ENCODE results near the gene KDM8.
"Not testable (repeated sequence)": the region's sequence is repeated elsewhere in the genome, so short reads cannot be mapped to it uniquely, and the experiment has no call there.

The KDM8 gene

GRCh38 chr16:27245276-27246172, 42.2 kb downstream of the KDM8 start:
- CTCF ChIA-PET, result interaction anchor here (3.8 to 5.4 kb wide), 2 partner anchors 11 to 123 kb away, joined by 38 to 42 read pairs; no protein-coding TSS in a partner anchor
- no peak for TF ChIP-seq CTCF (IDR thresholded peaks at IDR 0.05; ENCODE audit: insufficient read depth, low read length, missing control alignments)
- no peak overlapping the region for H3K4me3 ChIP-seq (ENCODE audit: low read depth, low read length)
- peak; percentile 36 for DNase-seq (ENCODE audit: low read depth, low spot score)
- POLR2A ChIA-PET, result no interaction called here

GRCh38 chr16:27246439-27246838, 43.1 kb downstream of the KDM8 start:
- CTCF ChIA-PET, result interaction anchor here (0.9 kb wide), 1 partner anchor 11 kb away, joined by 3 read pairs; no protein-coding TSS in a partner anchor
- POLR2A ChIA-PET, result no interaction called here
- no peak overlapping the region for H3K4me3 ChIP-seq (ENCODE audit: low read depth, low read length)
- no peak for TF ChIP-seq CTCF (IDR thresholded peaks at IDR 0.05; ENCODE audit: insufficient read depth, low read length, missing control alignments)
- DNase-seq (ENCODE audit: low read depth, low spot score), result no peak

- H3K4me3 ChIP-seq (ENCODE audit: low read depth, low read length); POLR2A ChIA-PET; DNase-seq (ENCODE audit: low read depth, low spot score): not testable (repeated sequence)
- CTCF ChIA-PET, result interaction anchor here (0.9 kb wide), 1 partner anchor 12 kb away, joined by 3 read pairs; no protein-coding TSS in a partner anchor
Measured at GRCh38 chr16:27247076-27247475, 43.8 kb downstream of the KDM8 start.

GRCh38 chr16:27248036-27248435, 44.7 kb downstream of the KDM8 start:
- H3K4me3 ChIP-seq (ENCODE audit: low read depth, low read length), result no peak overlapping the region
- no peak for DNase-seq (ENCODE audit: low read depth, low spot score)
- CTCF ChIA-PET, result interaction anchor here (0.9 to 4.7 kb wide), 3 partner anchors 11 to 120 kb away, joined by 3 to 35 read pairs (median 3); no protein-coding TSS in a partner anchor
- POLR2A ChIA-PET, result no interaction called here
- TF ChIP-seq CTCF (IDR thresholded peaks at IDR 0.05; ENCODE audit: insufficient read depth, low read length, missing control alignments), result no peak

- DNase-seq (ENCODE audit: low read depth, low spot score), result not testable (repeated sequence)
Measured at GRCh38 chr16:27248886-27249285, 45.6 kb downstream of the KDM8 start.

GRCh38 chr16:27251541-27252205, 48.3 kb downstream of the KDM8 start:
- DNase-seq (ENCODE audit: low read depth, low spot score), result no peak
- ChIA-PET CTCF (interaction anchor here (0.7 to 4.7 kb wide), 3 partner anchors 9 to 35 kb away, joined by 3 to 35 read pairs (median 5); no protein-coding TSS in a partner anchor), POLR2A (no interaction called here)
- TF ChIP-seq CTCF (IDR thresholded peaks at IDR 0.05; ENCODE audit: insufficient read depth, low read length, missing control alignments), result no peak
- no peak overlapping the region for H3K4me3 ChIP-seq (ENCODE audit: low read depth, low read length)

More at GRCh38 chr16:27248886-27249285, 45.6 kb downstream of the KDM8 start:
- POLR2A ChIA-PET; H3K4me3 ChIP-seq (ENCODE audit: low read depth, low read length): not testable (repeated sequence)
- CTCF ChIA-PET, result interaction anchor here (1.1 to 4.7 kb wide), 3 partner anchors 8 to 16 kb away, joined by 4 to 35 read pairs (median 4); no protein-coding TSS in a partner anchor

- CTCF ChIA-PET, result interaction anchor here (1.0 to 4.7 kb wide), 2 partner anchors 10 to 18 kb away, joined by 5 to 35 read pairs; no protein-coding TSS in a partner anchor
- TF ChIP-seq CTCF (IDR thresholded peaks at IDR 0.05; ENCODE audit: insufficient read depth, low read length, missing control alignments), result no peak
- no peak overlapping the region for H3K4me3 ChIP-seq (ENCODE audit: low read depth, low read length)
- POLR2A ChIA-PET, result no interaction called here
- no peak for DNase-seq (ENCODE audit: low read depth, low spot score)
Measured at GRCh38 chr16:27252206-27252585, 48.9 kb downstream of the KDM8 start.
